NCI-H69 (cell line): ENCODE measurements around the gene GIN1.
"Not testable (repeated sequence)": the region's sequence is repeated elsewhere in the genome, so short reads cannot be mapped to it uniquely, and the experiment has no call there.

Experiments used
- DNase-seq: peaks from one replicate; lab custom pipeline; 2025; lab: John Stamatoyannopoulos, UW

GIN1 gene

GRCh38 chr5:103110403-103110802, 9.5 kb downstream of the GIN1 start:
- no peak for DNase-seq

GRCh38 chr5:103109277-103109676, 10.7 kb downstream of the GIN1 start:
- DNase-seq: no peak

- no peak for DNase-seq
Measured at GRCh38 chr5:103108086-103108485, 11.9 kb downstream of the GIN1 start.

- DNase-seq: no peak
Measured at GRCh38 chr5:103102234-103102633, 17.7 kb downstream of the GIN1 start.

- DNase-seq: no peak
Measured at GRCh38 chr5:103101079-103101750, 18.7 kb downstream of the GIN1 start.

GRCh38 chr5:103098993-103099392, 20.9 kb downstream of the GIN1 start:
- no peak for DNase-seq

- DNase-seq: no peak
Measured at GRCh38 chr5:103094737-103095136, 25.2 kb downstream of the GIN1 start.

GRCh38 chr5:103093727-103094126, 26.2 kb downstream of the GIN1 start:
- DNase-seq: no peak

- no peak for DNase-seq
Measured at GRCh38 chr5:103092676-103093075, 27.3 kb downstream of the GIN1 start.

GRCh38 chr5:103090791-103091190, 29.1 kb downstream of the GIN1 start:
- DNase-seq: no peak

- no peak for DNase-seq
Measured at GRCh38 chr5:103089272-103089671, 30.7 kb downstream of the GIN1 start.

GRCh38 chr5:103086547-103086946, 33.4 kb downstream of the GIN1 start:
- no peak for DNase-seq

GRCh38 chr5:103079796-103080195, 40.1 kb downstream of the GIN1 start:
- DNase-seq: no peak

GRCh38 chr5:103075442-103075841, 44.5 kb downstream of the GIN1 start:
- no peak for DNase-seq

- DNase-seq: not testable (repeated sequence)
Measured at GRCh38 chr5:103073500-103073899, 46.4 kb downstream of the GIN1 start.

GRCh38 chr5:103066326-103066725, 53.6 kb downstream of the GIN1 start:
- no peak for DNase-seq

- DNase-seq: peak; percentile 21
Measured at GRCh38 chr5:103060424-103060954, 59.4 kb downstream of the GIN1 start.

- DNase-seq: no peak
Measured at GRCh38 chr5:103059525-103059924, 60.4 kb downstream of the GIN1 start.

- no peak for DNase-seq
Measured at GRCh38 chr5:103057208-103058130, 62.5 kb downstream of the GIN1 start.

GRCh38 chr5:103046706-103047105, 73.2 kb downstream of the GIN1 start:
- DNase-seq: not testable (repeated sequence)

GRCh38 chr5:103041071-103041676, 78.8 kb downstream of the GIN1 start:
- DNase-seq: peak; percentile 76

GRCh38 chr5:103037673-103038455, 82.1 kb downstream of the GIN1 start:
- peak; percentile 21 for DNase-seq
